ENCODE measurements around the gene TTLL3.
"Not testable (repeated sequence)": the region's sequence is repeated elsewhere in the genome, so short reads cannot be mapped to it uniquely, and the experiment has no call there.

DNA sequence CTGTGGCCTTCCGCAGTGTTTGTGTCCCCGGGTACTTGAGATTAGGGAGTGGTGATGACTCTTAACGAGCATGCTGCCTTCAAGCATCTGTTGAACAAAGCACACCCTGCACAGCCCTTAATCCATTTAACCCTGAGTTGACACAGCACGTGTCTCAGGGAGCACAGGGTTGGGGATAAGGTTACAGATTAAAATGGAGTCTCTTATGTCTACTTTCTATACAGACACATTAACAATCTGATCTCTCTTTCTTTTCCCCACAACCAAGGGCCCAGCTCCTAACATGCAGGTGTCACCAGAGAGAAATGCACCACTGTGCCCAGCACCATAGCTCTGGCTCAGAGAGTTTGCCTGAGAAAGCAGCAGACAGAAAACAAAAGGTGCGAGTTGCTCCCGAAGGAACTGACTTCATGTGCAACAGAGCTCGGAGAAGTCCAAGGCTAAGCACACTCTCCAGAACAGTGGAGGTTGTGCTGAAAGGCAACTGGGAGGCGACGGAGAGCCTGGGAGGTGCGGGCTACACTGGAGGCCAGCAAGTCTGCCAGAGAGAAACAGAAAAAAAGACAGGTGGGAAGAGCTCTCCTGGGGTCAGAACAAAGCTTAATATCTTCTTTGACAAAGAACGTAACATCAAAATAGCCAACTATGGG lies 44.4 kb downstream of the TTLL3 start:
- TF ChIP-seq, protein P1, sequence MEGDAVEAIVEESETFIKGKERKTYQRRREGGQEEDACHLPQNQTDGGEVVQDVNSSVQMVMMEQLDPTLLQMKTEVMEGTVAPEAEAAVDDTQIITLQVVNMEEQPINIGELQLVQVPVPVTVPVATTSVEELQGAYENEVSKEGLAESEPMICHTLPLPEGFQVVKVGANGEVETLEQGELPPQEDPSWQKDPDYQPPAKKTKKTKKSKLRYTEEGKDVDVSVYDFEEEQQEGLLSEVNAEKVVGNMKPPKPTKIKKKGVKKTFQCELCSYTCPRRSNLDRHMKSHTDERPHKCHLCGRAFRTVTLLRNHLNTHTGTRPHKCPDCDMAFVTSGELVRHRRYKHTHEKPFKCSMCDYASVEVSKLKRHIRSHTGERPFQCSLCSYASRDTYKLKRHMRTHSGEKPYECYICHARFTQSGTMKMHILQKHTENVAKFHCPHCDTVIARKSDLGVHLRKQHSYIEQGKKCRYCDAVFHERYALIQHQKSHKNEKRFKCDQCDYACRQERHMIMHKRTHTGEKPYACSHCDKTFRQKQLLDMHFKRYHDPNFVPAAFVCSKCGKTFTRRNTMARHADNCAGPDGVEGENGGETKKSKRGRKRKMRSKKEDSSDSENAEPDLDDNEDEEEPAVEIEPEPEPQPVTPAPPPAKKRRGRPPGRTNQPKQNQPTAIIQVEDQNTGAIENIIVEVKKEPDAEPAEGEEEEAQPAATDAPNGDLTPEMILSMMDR (IDR thresholded peaks at IDR 0.05) = not testable (repeated sequence)
- not testable (repeated sequence) for TF ChIP-seq POLR2A (IDR thresholded peaks at IDR 0.05)

Measured in Peyer's patch (tissue), 4 donors.